COR-L47 (cell line): Measurements from ENCODE around the gene MYCBPAP.
"Not testable (repeated sequence)": the region's sequence is repeated elsewhere in the genome, so short reads cannot be mapped to it uniquely, and the experiment has no call there.

ENCODE experiments used
- DNase-seq: peaks from one replicate; lab custom pipeline; 2025; lab: John Stamatoyannopoulos, UW

Gene MYCBPAP

DNA sequence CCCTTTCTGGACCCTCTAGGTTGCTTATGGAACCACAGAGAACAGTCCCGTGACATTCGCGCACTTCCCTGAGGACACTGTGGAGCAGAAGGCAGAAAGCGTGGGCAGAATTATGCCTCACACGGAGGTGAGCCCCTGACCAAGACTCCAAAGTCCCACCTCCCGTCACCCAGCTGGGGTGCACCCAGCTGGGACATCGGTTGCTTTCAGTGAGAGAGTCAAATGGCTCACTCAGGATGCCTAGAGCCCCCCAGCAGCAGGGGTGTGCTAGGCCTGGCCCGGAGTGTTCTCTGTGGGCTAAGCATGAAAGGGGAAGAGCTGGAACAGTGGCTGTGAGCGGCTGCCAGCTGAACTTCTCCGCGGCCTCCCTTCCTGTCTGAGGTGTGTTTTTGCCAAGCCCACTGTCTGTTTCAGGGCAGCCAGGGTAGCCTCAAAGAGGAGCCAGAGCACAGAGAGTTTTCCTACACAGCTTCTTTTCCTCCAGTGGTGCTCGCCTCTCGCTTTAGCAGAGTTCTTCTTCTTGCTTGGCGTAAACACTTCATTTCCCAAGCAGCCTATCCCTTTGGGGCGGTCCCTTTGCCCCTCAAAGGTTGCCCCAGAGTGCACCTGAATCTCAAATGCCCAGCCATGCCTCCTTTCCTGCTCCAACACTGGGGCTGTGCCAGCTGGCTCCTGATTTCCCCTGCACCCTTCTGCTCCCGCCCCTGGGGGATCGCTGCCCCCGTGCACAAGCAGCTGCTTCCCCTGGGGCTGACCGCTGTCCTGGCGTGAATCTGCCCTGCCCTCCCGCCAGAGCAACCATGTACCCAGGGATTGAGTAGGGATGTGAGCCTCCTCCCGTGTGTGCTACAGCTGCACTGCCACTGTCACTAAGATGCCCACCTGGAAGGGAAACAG lies 37.0 kb upstream of the MYCBPAP start:
- no peak for DNase-seq

- no peak for DNase-seq
Measured at GRCh38 chr17:50472286-50472685, 36.0 kb upstream of the MYCBPAP start.

GRCh38 chr17:50472761-50473161 lies 35.5 kb upstream of the MYCBPAP start:
- DNase-seq = not testable (repeated sequence)

GRCh38 chr17:50473901-50474300 lies 34.3 kb upstream of the MYCBPAP start:
- DNase-seq = no peak

DNA sequence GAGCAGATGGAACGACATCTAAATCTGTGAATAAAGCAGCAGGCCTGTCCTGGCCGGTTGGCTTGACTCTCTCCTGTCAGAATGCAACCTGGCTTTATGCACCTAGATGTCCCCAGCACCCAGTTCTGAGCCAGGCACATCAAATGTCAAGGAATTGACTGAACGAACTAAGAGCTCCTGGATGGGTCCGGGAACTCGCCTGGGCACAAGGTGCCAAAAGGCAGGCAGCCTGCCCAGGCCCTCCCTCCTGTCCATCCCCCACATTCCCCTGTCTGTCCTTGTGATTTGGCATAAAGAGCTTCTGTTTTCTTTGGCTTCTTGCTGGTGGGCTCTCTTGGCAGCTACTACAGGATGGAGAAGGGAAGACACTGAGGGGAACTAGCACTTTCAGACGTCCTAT lies 33.7 kb upstream of the MYCBPAP start:
- no peak for DNase-seq

DNA sequence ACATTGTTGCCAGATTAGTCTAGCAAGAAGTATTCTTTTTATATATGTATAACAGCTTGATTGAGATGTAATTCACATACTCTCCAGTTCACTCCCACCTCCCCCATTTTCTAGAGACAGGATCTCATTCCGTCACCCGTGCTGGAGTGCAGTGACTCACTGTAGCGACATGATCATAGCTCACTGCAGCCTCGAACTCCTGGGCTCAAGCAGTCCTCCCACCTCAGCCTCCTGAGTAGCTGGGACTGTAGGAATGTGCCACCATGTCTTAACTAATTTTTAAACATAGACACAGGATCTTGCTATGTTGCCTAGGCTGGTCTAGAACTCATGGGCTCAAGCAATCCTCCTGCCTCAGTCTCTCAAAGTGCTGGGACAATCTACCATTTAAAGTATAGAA lies 32.9 kb upstream of the MYCBPAP start:
- DNase-seq = no peak

- DNase-seq = not testable (repeated sequence)
Measured at GRCh38 chr17:50475775-50476544, 32.3 kb upstream of the MYCBPAP start.

DNA sequence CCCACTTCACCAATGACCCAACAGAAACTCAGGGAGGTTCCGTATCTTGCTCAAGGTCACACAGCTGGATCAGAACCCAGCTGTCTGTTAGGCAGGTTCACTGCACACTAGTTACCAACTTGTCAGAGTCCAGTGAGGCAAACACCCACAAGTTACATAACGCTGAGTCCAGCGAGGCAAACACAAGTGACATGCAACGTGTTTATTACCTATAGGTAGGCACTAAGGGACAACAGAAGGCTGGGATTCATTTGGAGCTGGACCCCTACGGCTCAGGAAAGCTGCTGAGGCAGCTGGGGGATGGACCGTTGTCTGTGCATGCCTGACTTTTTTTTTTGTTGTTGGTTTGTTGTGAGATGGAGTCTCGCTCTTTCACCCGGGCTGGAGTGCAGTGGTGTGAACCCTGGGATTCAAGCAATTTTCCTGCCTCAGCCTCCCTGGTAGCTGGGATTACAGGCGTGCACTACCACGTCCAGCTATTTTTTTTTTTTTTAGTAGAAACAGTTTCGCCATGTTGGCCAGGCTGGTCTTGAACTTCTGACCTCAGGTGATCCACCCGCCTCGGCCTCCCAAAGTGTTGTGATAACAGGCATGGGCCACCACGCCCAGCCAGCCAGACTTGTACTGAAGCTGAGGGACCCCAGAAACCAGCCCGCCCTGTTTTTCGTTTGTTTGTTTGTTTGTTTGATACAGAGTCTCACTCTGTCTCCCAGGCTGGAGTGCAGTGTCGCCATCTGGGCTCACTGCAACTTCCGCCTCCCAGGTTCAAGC lies 31.5 kb upstream of the MYCBPAP start:
- DNase-seq = no peak

DNA sequence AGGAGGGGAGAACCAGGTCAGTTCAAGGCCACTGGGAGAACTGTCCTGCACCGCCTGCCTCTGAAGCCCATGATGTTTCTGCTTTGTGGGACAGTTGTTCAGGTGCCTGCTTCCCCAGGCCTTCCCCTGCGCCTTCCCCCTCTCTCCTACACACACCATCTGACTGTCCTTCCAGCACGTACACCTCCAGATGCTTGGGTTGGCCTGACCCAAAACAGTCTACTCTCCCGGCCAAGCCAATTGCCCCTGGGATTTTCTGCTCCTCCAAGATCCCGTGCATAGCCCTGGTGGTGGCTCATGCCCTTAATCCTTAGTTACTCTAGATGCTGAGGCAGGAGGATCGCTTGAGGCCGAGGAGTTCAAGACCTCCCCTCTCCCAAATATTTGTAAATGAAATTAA lies 30.3 kb upstream of the MYCBPAP start:
- DNase-seq = no peak

DNA sequence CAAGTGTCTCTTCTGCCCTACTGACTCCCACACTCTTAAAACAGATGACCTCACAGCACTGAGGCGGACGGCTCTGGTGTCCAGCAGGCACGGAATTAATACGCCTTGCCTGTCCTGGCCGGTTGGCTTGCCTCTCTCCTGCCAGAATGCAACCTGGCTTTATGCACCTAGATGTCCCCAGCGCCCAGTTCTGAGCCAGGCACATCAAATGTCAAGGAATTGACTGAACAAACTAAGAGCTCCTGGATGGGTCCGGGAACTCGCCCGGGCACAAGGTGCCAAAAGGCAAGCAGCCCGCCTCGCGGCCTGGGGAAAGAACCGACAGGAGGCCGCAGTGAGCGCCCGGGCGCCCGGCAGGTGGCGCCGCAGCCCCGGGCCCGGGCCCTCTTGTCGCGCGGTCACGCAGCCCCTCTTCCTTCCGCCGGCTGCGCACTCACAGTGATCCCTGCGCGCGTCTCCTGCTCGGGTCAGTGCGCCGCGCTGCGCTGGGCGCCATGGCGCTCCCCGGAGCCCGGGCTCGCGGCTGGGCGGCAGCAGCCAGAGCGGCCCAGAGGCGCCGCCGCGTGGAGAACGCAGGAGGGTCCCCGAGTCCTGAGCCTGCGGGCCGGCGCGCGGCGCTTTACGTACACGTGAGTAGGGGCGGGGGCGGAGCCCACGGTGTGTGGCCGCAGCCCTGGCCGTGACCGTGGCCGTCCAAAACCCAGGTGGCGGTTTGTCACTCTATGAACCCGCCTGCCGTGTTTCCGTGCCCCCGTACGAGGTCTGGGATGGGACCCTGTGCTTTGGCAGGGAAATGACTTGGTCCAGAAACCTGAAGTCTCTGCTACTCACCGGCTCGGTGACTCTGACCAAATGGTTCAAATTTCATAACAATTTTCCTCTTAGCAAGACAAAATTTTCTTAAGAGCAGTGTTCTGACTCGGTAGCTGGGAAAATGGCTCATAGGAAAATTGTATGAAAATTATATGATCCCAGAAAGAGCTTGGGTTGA lies 29.6 kb upstream of the MYCBPAP start, which contains the start of gene RSAD1:
RSAD1 (plus strand) TSS at position 470 of the 991 bp plus-strand sequence; CDS start at position 495, 25 bp downstream.
- peak; percentile 88 for DNase-seq

DNA sequence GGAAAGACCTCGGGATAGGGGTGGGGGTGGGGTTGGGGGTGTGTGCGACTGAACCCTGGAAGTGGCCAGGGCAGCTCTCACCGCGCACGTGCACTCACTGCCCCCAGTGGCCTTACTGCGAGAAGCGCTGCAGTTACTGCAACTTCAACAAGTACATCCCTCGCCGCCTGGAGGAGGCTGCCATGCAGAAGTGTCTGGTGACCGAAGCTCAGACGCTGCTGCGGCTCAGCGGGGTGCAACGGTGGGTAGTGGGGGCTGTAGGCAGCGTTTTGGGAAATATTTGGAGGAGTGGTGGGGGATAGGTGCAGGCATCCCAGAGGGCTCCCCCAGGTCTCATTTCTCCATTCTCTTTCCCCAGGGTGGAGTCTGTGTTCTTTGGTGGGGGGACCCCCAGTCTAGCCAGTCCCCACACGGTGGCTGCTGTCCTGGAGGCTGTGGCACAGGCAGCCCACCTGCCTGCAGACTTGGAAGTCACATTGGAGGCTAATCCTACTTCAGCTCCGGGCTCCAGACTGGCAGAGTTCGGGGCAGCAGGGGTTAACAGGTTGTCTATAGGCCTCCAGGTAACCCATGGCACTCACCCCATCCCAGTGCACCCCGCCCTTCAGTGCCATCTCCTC lies 28.6 kb upstream of the MYCBPAP start:
- peak; percentile 84 for DNase-seq

- no peak for DNase-seq
Measured at GRCh38 chr17:50480142-50480764, 28.0 kb upstream of the MYCBPAP start.

GRCh38 chr17:50480854-50481490 lies 27.3 kb upstream of the MYCBPAP start:
- no peak for DNase-seq

DNA sequence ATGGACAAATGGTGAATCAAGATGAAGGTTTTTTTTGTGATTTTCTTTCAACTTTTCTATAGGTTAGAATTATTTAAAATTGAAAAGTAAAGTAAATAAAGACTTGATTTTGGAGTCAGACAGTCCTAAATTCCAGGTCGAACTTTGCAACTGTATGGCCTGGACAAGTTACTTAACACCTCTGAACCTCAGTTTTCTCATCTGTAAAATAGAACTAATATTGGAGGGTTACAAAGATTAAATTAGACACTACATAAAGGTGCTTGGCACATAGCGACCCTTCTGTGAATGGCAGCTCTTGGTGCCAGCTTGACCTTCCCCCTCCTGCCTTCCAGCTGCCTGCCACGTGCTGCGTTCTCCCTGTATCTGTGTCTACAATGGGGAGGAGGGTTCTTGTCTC lies 26.6 kb upstream of the MYCBPAP start:
- DNase-seq = no peak

DNA sequence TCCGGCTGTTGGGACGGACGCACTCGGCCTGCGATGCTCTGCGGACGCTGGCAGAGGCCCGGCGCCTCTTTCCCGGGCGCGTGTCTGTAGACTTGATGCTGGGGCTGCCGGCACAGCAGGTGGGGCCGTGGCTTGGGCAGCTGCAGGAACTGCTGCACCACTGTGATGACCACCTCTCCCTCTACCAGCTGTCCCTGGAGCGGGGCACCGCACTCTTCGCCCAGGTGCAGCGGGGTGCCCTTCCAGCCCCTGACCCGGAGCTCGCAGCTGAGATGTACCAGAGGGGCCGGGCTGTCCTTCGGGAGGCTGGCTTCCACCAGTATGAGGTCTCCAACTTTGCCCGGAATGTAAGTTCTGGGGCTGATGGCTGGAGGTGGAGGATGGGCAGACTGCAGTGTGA lies 26.1 kb upstream of the MYCBPAP start:
- DNase-seq = no peak

- DNase-seq = peak; percentile 59
Measured at GRCh38 chr17:50482516-50482915, 25.7 kb upstream of the MYCBPAP start.

DNA sequence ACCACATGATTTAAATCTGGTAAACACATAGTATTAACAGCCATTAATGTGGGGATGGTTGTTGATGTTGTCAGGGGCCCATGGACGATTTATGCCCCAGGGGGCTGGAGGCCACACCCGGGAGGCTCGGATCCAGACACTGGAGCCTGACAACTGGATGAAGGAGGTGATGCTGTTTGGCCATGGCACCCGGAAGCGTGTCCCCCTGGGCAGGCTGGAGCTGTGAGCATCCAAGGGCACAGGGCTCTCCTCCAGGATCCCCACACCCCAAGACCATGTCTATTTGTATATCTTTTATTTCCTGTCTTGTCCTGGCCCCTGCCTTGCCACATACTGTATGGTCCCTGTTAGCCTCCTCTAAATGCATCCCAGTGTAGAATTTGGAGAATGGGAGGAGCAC lies 25.0 kb upstream of the MYCBPAP start:
- no peak for DNase-seq

DNA sequence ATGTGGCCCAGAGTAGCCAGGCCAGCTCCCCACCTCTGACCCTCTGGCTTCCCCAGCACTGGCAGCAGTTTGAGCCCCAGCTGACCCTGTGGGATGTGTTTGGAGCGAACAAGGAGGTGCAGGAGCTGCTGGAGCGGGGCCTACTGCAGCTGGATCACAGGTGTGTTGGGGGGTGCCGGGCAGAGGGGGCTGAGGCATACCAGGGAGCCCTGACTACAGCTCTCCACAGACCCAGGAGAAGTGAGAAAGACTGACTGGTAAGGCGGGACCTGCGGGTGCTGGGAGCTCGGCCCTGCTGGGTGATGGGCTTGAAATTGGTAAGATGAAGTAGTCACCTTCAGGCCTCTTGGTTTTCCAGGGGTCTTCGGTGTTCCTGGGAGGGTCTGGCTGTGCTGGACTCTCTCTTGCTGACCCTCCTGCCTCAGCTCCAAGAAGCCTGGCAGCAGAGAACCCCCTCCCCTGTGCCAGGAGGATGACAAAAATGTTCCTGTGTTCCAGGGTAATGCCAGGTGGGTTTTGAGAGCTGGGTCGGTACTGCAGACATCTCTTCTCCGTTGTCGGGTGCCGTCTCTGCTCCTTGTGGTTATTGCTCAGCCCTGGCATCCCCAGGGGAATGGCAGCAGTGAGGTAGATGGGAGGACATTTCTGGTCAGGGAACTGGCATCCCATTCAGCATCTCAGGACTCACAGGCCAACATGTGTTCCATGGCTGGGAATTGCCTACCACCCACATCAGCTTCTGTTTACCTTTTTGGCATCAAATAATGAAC lies 23.7 kb upstream of the MYCBPAP start:
- no peak for DNase-seq
